Nephron (organoid): ENCODE results near the gene GPC5.

Experiments
- H3K27ac Mint-ChIP-seq, 3 experiments: 2 replicates each; pipeline ENCODE4 v1.8.0; 2020; ENCODE audit warnings: mixed read lengths in 3 of 3, mild to moderate bottlenecking in 2 of 3, moderate library complexity in 1 of 3
- H3K27me3 Mint-ChIP-seq: 2 replicates; pipeline ENCODE4 v1.8.0; 2021; ENCODE audit warnings: low read depth, mild to moderate bottlenecking, moderate library complexity, mixed read lengths
- H3K36me3 Mint-ChIP-seq: 2 replicates; pipeline ENCODE4 v1.8.0; 2020; ENCODE audit warnings: low read depth, mixed read lengths
- H3K4me1 Mint-ChIP-seq: 2 replicates; pipeline ENCODE4 v1.8.0; 2020; ENCODE audit warnings: mixed read lengths
- H3K4me3 Mint-ChIP-seq, 3 experiments: 2 replicates each; pipeline ENCODE4 v1.8.0; 2020; ENCODE audit warnings: mild to moderate bottlenecking in 3 of 3, mixed read lengths in 3 of 3, moderate library complexity in 2 of 3
- H3K9me3 Mint-ChIP-seq: 2 replicates; pipeline ENCODE4 v1.8.0; 2020; ENCODE audit warnings: mixed read lengths
- TF ChIP-seq, protein P1 (sequence below), 3 experiments: fragments of 200-600 bp; sonication (generic); IDR thresholded peaks; one replicate each; pipeline ENCODE4 v1.5.0; 2021; ENCODE audit warnings: antibody characterized with exemption in 3 of 3; ENCODE audit not compliant: unreplicated experiment in 3 of 3

GPC5 gene

DNA sequence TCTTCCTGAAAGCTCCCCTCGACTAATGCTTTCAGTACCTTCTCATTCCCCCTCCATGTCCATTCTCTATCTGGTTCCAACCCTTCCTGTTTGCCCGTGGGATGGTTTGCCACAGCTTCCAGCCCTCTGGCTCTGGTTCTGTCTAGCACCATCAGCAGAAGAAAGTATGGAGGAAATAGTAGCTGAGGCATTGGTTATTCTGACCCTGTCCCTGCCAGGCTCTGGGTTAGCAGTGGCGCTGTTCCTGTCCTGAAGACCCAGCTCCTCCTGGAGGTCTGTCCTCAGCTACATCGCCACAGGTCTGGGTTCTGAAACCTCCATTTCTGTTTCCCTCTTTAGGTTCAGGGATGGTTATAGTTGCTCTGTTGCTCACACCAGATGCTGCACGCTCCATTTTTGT, 1223.6 kb downstream of the GPC5 start:
- H3K27ac Mint-ChIP-seq = no peak overlapping the region
- H3K27me3 Mint-ChIP-seq = no peaks in the 10 kb centered on the region
- no peaks in the 10 kb centered on the region for H3K36me3 Mint-ChIP-seq
- TF ChIP-seq, protein P1, sequence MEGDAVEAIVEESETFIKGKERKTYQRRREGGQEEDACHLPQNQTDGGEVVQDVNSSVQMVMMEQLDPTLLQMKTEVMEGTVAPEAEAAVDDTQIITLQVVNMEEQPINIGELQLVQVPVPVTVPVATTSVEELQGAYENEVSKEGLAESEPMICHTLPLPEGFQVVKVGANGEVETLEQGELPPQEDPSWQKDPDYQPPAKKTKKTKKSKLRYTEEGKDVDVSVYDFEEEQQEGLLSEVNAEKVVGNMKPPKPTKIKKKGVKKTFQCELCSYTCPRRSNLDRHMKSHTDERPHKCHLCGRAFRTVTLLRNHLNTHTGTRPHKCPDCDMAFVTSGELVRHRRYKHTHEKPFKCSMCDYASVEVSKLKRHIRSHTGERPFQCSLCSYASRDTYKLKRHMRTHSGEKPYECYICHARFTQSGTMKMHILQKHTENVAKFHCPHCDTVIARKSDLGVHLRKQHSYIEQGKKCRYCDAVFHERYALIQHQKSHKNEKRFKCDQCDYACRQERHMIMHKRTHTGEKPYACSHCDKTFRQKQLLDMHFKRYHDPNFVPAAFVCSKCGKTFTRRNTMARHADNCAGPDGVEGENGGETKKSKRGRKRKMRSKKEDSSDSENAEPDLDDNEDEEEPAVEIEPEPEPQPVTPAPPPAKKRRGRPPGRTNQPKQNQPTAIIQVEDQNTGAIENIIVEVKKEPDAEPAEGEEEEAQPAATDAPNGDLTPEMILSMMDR (IDR thresholded peaks at IDR 0.05; ENCODE audit: unreplicated experiment in 3 of 3) = no peak
- H3K9me3 Mint-ChIP-seq = no peaks in the 10 kb centered on the region
- H3K4me3 Mint-ChIP-seq = no peak overlapping the region
- H3K4me1 Mint-ChIP-seq = no peaks in the 10 kb centered on the region

DNA sequence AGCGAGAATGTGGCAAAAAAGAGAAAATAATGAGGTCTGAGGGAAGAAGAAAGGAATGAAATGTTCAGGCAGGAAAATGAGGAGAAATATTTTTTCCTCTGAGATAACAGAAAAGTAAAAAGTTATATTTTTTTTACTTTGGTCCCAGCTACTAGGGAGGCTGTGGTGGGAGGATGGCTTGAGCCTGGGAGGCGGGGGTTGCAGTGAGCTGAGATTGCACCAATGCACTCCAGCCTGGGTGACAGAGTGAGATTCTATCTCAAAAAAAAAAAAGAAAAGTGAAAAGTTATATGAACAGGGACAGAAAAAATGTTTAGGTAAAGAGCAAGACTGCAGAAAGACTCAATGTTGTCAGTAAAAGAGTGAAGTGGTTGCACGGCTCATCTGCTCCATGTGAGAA, 1224.5 kb downstream of the GPC5 start:
- no peaks in the 10 kb centered on the region for H3K27me3 Mint-ChIP-seq
- no peaks in the 10 kb centered on the region for H3K9me3 Mint-ChIP-seq
- H3K4me3 Mint-ChIP-seq = no peak overlapping the region
- TF ChIP-seq, protein P1 (IDR thresholded peaks at IDR 0.05; ENCODE audit: unreplicated experiment in 3 of 3) = no peak
- H3K36me3 Mint-ChIP-seq = no peaks in the 10 kb centered on the region
- H3K27ac Mint-ChIP-seq = no peak overlapping the region
- no peaks in the 10 kb centered on the region for H3K4me1 Mint-ChIP-seq

- Mint-ChIP-seq H3K9me3 (no peaks in the 10 kb centered on the region), H3K4me1 (no peaks in the 10 kb centered on the region)
Observed at GRCh38 chr13:92626274-92626673, 1227.9 kb downstream of the GPC5 start.

DNA sequence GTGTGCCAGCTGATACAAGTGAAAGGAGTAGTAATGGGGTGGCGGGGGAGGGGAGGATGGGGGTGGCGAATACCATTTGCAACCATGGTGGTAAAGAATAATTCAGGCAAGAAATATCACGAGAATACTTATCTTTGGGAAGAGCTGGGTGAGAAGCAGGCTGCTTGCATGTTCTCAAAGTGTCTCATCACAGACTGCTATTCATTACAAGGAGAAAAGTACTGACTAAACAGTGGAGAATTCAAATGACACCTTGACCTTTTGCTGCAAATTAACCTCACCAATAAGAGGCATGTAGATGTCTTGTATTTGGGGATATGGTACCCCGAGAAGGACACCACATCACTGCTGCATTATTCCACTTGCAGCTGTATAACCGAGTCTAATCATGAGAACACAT, 1242.5 kb downstream of the GPC5 start:
- Mint-ChIP-seq H3K36me3 (no peaks in the 10 kb centered on the region), H3K4me3 (no peak overlapping the region), H3K27ac (no peak overlapping the region), H3K9me3 (peaks cover 8% of the 10 kb centered on the region), H3K4me1 (no peaks in the 10 kb centered on the region), H3K27me3 (no peaks in the 10 kb centered on the region)
- TF ChIP-seq, protein P1 (IDR thresholded peaks at IDR 0.05; ENCODE audit: unreplicated experiment in 3 of 3) = no peak

More at GRCh38 chr13:92626274-92626673, 1227.9 kb downstream of the GPC5 start:
- TF ChIP-seq, protein P1 (IDR thresholded peaks at IDR 0.05; ENCODE audit: unreplicated experiment in 3 of 3) = no peak
- Mint-ChIP-seq H3K27me3 (no peaks in the 10 kb centered on the region), H3K36me3 (no peaks in the 10 kb centered on the region), H3K4me3 (no peak overlapping the region), H3K27ac (no peak overlapping the region)

DNA sequence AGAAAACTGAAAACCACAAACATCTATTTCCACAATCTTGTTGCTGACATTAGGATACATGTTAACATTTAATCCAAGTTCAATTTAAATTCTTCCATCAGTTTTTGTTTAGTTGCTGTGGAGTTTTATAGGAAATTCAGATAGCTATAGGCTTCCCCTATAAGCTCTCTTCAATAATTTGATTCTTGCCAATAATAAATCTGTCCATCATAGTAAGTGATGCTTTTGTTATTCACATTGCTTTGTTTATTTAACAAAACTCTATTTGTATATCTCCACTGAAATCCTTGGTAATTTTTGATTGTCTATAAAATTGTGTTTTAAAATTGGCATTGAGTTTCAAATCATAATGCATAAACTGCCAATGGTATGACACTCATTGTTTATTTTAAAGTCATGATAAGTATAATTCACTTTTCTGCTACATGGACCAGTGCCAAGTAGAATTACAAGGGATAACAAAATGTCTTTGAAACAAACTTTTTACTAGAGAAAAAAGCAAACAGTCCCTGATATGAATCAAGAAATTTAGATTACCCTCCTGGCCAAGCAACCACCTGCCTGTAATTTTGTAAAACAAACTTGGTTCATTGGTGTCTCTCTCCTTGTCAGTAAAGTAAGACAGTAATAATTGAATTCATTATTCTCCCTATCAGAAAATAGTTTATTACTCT, 1250.9 kb downstream of the GPC5 start:
- no peak overlapping the region for H3K4me3 Mint-ChIP-seq
- H3K27ac Mint-ChIP-seq = no peak overlapping the region
- H3K36me3 Mint-ChIP-seq = no peaks in the 10 kb centered on the region
- H3K27me3 Mint-ChIP-seq = no peaks in the 10 kb centered on the region
- H3K9me3 Mint-ChIP-seq = no peaks in the 10 kb centered on the region
- no peaks in the 10 kb centered on the region for H3K4me1 Mint-ChIP-seq
- TF ChIP-seq, protein P1 (IDR thresholded peaks at IDR 0.05; ENCODE audit: unreplicated experiment in 3 of 3) = no peak

- Mint-ChIP-seq H3K4me1 (no peaks in the 10 kb centered on the region), H3K36me3 (no peaks in the 10 kb centered on the region), H3K27ac (peak overlapping the region in 2 of 3 experiments; percentile 17 to 31), H3K9me3 (no peaks in the 10 kb centered on the region), H3K27me3 (no peaks in the 10 kb centered on the region), H3K4me3 (no peak overlapping the region)
- TF ChIP-seq, protein P1 (IDR thresholded peaks at IDR 0.05; ENCODE audit: unreplicated experiment in 3 of 3) = no peak
Observed at GRCh38 chr13:92656103-92656502, 1257.7 kb downstream of the GPC5 start.
